ENCODE measurements around the gene BRD3. TPM values are rescaled to one million over a fixed set of nuclear protein-coding genes. Genes with fewer than 3 reads are reported as not detected.

The BRD3 gene
- total RNA-seq, 1 experiment from 2014 or later: 63.1 TPM

DNA sequence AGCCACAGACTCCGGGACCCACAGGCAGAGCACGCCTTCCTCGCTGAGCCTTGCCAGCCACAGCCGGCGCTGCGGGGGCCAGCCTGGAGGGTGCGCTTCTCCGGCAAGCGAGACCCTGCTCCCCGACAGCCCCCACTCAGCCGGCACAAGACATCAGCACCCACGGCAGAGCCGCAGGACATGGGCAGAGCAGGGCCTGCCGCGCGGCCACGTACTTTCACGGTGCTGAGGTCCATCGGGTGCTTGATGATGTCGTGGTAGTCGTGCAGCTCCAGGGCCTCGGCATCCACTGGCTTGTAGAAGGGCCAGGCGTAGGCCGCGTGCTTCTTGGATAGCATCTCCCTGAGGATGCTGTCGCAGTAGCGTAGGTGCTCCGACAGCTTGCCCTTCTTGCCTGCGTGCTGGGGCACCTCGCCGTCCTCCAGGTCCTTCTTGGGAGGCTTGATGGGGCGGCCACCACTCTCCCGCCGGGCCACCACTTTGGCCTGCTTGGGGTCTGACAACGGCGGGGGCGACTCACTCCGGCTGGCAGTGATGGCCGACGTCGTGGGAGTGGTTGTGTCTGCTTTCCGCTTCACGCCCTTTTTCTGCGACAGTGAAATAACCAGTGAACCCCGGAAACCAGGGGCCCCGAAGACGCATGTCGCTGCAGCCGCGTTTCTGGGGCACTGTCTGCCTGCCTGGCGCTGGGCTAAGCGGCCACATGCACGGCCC, 19.8 kb downstream of the BRD3 start:
- Histone ChIP-seq H3K4ac (ENCODE audit: low read depth, low read length) (no peak overlapping the region), H3T11ph (ENCODE audit: low read length) (no peak overlapping the region), H3K9ac (ENCODE audit: extremely low read depth, insufficient read length, low read length) (no peak overlapping the region), H2BK15ac (ENCODE audit: low read depth, low read length) (no peak overlapping the region), H2BK20ac (ENCODE audit: low read depth, low read length, poor library complexity, severe bottlenecking) (no peak overlapping the region), H4K91ac (ENCODE audit: insufficient read length, low read depth, low read length) (no peak overlapping the region), H3K4me1 (ENCODE audit: insufficient read depth, low read length) (no peaks in the 10 kb centered on the region), H4K8ac (replicated peaks; ENCODE audit: insufficient read length, low read depth, low read length) (no peak overlapping the region), H3K79me2 (ENCODE audit: insufficient read depth, low read length) (no peaks in the 10 kb centered on the region), H3K14ac (ENCODE audit: insufficient read depth, low read length) (no peak overlapping the region), H3K79me1 (ENCODE audit: insufficient read depth, low read depth, low read length, poor library complexity, severe bottlenecking) (no peaks in the 10 kb centered on the region), H2AFZ (ENCODE audit: low read length) (no peak overlapping the region), H2BK12ac (ENCODE audit: insufficient read length, low read depth, low read length) (no peak overlapping the region), H3K18ac (ENCODE audit: insufficient read length, low read depth, low read length) (no peak overlapping the region), H4K5ac (ENCODE audit: insufficient read length, low read depth, low read length) (no peak overlapping the region), H3K9me3 (ENCODE audit: control insufficient read depth, low read depth, low read length) (no peaks in the 10 kb centered on the region), H3K27ac (ENCODE audit: insufficient read length, low read depth, low read length) (no peak overlapping the region), H3K23me2 (ENCODE audit: insufficient read length, low read depth, low read length, poor library complexity, severe bottlenecking) (no peaks in the 10 kb centered on the region), H2BK5ac (ENCODE audit: insufficient read length, low read length) (no peak overlapping the region), H3K56ac (ENCODE audit: insufficient read length, low read depth, low read length) (no peak overlapping the region), H3K27me3 (ENCODE audit: insufficient read depth, low read length) (no peaks in the 10 kb centered on the region), H4K20me1 (ENCODE audit: control insufficient read depth, insufficient read depth, insufficient read length) (no peaks in the 10 kb centered on the region), H2AK5ac (ENCODE audit: insufficient read length, low read length) (no peak overlapping the region), H2BK120ac (ENCODE audit: low read depth, low read length, poor library complexity, severe bottlenecking) (no peak overlapping the region), H3K23ac (ENCODE audit: insufficient read length, low read depth, low read length) (no peak overlapping the region), H3K4me2 (ENCODE audit: insufficient read depth, insufficient read length, low read length) (no peak overlapping the region)
- WGBS (ENCODE audit: extremely low coverage, insufficient read length, low lambda C conversion rate): no CpG with 5 or more reads among the region's 53 CpGs
- TF ChIP-seq, protein P1, sequence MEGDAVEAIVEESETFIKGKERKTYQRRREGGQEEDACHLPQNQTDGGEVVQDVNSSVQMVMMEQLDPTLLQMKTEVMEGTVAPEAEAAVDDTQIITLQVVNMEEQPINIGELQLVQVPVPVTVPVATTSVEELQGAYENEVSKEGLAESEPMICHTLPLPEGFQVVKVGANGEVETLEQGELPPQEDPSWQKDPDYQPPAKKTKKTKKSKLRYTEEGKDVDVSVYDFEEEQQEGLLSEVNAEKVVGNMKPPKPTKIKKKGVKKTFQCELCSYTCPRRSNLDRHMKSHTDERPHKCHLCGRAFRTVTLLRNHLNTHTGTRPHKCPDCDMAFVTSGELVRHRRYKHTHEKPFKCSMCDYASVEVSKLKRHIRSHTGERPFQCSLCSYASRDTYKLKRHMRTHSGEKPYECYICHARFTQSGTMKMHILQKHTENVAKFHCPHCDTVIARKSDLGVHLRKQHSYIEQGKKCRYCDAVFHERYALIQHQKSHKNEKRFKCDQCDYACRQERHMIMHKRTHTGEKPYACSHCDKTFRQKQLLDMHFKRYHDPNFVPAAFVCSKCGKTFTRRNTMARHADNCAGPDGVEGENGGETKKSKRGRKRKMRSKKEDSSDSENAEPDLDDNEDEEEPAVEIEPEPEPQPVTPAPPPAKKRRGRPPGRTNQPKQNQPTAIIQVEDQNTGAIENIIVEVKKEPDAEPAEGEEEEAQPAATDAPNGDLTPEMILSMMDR (conservative IDR thresholded peaks at IDR 0.05): no peak
- H3K27ac Mint-ChIP-seq: no peak overlapping the region; a peak in 1 of 7 replicates
- H3K9me3 Mint-ChIP-seq: no peaks in the 10 kb centered on the region
- no peak for DNase-seq
- no peaks in the 10 kb centered on the region for H3K27me3 Mint-ChIP-seq (ENCODE audit: low read depth)
- H3K36me3 Mint-ChIP-seq (ENCODE audit: insufficient read depth in 1 of 3, low read depth in 3 of 3): peaks cover 29 to 84% (median 84%) of the 10 kb centered on the region in 3 experiments
- H3K4me1 Mint-ChIP-seq: no peaks in the 10 kb centered on the region
- H3K4me3 Mint-ChIP-seq: no peak overlapping the region

Measured in H9 (cell line).